NB4 (cell line): Measurements from ENCODE around the gene OSBPL10.

Experiments
- CTCF ChIP-seq: IDR thresholded peaks from one replicate; pipeline ENCODE4 v1.5.1; 2012; ENCODE audit warnings: low read depth, low read length
- MAX ChIP-seq: IDR thresholded peaks from 2 replicates; pipeline ENCODE4 v1.6.1; 2011; ENCODE audit warnings: low read depth, low read length
- MYC ChIP-seq: IDR thresholded peaks from 2 replicates; pipeline ENCODE4 v1.6.1; 2011; ENCODE audit warnings: low read depth, low read length
- POLR2A ChIP-seq: IDR thresholded peaks from 2 replicates; pipeline ENCODE4 v1.6.1; 2011; ENCODE audit warnings: mild to moderate bottlenecking; ENCODE audit not compliant: insufficient read length; ENCODE audit errors: extremely low read depth

DNA sequence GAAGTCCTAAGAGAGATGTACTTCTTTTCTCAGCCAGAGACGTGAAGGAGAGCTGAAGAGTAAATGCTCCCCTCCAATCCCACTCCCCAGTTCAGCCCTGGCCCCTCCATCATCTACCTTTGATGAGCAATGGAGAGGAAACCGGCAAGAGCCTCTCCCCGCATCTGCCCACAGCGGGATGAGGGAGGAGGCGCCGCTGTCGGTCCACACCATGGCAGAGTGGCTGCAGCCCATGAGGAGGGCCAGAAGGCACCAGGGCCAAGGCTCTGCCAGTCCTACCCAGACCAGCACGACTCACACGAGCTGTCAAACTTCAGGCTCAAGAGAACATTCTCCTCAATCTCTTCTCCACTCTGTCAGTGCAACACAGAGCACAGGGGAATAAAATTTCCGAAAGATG is 129.8 kb downstream of the OSBPL10 start:
- TF ChIP-seq CTCF (no peak), POLR2A (no peak), MAX (no peak), MYC (no peak)
